Forelimb muscle (tissue), 1 donor: ENCODE results near the gene P4HA2. TPM values are rescaled to one million over a fixed set of nuclear protein-coding genes. Genes with fewer than 3 reads are reported as not detected.

Source experiments
- DNase-seq: peaks from one replicate; pipeline ENCODE4 v3.0.0-alpha.2; 2013; ENCODE audit warnings: low read depth
- polyA plus RNA-seq: library from polyadenylated mRNA; unstranded; fragments of 120-200 nt; gene quantifications from one replicate; pipeline ENCODE4 v1.2.1, GENCODE V29; 2013; ENCODE audit not compliant: insufficient read length

The P4HA2 gene
- polyA plus RNA-seq, result 57.8 TPM

DNA sequence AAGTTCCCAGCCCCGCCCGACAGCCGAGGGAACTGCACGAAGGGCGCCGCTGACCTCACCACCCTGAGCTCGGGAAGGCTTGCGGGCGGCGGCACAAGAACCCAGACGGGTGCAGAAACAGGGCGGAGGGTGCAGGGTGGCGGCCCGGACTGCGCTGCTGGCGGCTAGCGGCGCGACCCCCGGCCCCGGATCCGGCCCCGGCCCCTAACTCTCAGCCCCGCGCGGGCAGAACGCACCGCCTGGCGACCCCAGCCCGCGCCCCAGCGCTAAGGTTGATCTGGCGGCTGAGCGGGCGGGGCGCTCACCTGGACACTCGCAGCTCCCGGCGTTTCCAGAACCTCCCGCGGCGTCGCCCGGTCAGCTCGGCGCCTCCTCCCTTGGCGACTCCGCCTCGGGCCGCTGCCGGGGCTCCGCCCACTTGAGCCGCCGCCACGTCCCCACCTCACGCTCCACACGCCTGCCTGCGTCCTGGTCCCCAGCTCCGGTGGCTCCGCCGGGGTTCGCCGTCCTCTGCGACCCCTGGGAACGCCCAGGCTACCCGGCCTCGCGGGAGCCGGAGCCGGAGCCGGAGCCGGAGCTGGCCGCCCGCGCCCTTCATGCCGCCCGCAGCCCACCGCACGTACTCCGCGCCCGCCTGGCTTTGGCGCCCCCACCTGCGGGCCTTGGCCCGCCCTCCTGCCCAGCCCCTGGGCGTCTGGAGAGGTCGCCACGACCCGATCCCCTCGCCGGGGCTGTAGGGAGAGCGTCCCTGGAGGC lies at the start of gene P4HA2:
P4HA2 (minus strand) TSS at position 369 of the 756 bp plus-strand sequence. CDS start 9,227 bp downstream, outside the sequence.
- no peak for DNase-seq

DNA sequence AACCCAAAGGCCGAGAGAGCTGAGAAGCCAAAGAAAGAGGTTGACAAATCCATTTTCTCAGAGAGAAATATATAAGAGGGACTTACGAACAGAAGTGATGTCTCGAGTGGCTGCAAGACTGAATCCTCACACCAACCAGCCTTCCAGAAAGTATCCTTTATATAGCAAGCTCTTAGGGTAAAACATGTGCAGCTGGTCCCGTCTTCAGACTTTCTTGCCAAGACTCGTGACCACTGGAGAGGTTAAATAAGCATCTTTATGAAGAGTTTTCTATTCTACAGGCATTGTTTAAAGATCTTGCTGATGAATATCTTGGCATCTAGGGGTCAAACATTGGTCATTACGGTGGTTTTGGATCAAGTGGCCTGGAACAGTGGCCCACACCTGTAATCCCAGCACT lies 49.6 kb upstream of the P4HA2 start:
- peak; percentile 38 for DNase-seq

DNA sequence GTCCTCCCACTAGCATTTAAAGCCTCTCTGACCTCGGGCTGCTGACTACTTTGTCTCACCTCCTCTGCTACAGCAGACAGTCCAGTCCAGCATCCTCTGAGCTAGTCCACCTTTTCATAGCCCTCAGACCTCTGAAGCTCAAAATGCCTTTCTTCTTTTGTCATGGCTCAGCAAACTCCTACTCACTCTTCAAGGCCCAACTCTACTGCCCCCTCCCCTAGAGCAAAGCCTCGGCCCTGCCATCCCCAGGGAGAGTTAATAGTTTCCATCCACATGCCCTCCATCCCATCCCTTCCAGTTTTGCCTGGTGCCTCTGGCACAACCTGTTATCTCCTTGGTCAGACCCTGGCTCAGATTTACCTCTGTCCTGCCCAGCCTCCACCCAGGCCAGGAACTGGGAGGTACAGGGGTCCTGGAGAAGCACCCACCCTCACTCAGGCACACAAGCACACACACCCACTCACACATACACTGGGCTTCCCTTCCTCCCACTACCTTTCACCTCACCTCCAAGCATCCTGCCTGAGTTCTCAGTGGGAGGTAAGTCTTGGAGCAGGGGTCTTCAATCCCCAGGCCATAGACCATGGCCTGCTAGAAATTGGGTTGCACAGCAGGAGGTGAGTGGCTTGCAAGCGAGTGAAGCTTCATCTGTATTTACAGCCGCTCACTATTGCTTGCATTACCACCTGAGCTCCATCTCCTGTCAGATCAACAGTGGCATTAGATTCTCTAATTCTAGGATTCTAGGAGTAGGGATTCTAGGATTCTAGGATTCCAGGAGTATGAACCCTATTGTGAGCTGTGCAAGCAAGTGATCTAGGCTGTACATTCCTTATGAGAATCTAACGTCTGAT lies 47.9 kb upstream of the P4HA2 start:
- no peak for DNase-seq

DNA sequence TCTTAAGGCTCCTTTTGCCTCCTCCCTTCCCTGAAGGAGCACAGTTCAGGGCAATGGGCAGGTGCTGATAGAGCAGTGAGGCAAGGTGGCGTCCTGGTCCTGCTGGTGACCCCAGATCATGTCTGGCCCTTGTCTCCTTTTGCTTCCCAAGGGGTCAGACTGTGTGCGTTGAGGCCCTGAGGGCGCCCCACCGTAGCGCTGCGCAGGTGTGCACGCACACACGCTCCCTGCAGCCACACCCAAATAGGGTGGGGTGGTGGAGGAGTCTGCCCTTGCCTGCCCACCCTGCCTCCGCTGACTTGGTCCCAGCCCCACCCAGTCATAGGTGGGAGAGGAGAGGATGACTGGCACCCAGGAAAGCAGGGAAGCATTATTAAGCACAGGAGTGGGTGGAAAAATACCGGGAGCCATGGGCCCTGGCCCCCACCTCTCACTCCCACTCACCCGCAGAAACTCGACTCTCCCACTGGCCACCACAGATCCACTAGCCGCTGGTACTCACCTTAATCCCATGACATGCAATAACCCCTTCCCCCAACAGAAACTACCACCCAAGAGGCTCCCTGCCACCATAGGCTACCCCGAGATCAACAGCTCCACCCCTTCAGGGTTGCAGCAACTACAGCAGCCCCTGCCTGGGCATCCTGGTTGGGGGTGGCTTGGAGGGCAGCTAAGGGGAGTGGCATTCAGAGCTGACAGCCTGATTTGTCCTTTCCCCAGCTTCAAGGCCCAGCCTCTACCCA lies 46.6 kb upstream of the P4HA2 start:
- no peak for DNase-seq

DNA sequence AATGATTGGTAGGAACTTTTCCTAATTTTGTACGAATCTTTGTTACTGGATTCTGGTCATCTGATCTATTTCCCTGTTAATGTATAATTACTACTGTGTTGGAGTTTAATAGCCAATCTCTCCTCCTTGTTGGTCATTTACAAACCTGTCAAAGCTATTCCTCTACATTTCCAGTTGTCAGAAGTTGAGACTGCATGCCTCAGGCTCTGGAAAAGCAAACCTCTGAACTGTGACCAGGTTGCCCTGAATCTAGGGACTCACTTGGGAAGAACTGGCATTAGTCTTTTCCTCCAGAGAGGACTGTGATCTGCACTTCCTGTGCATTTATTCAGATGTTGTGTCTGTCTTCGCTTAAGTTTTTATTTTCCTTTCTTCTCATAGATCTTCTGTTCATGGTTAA lies 46.0 kb upstream of the P4HA2 start:
- DNase-seq, result no peak

DNA sequence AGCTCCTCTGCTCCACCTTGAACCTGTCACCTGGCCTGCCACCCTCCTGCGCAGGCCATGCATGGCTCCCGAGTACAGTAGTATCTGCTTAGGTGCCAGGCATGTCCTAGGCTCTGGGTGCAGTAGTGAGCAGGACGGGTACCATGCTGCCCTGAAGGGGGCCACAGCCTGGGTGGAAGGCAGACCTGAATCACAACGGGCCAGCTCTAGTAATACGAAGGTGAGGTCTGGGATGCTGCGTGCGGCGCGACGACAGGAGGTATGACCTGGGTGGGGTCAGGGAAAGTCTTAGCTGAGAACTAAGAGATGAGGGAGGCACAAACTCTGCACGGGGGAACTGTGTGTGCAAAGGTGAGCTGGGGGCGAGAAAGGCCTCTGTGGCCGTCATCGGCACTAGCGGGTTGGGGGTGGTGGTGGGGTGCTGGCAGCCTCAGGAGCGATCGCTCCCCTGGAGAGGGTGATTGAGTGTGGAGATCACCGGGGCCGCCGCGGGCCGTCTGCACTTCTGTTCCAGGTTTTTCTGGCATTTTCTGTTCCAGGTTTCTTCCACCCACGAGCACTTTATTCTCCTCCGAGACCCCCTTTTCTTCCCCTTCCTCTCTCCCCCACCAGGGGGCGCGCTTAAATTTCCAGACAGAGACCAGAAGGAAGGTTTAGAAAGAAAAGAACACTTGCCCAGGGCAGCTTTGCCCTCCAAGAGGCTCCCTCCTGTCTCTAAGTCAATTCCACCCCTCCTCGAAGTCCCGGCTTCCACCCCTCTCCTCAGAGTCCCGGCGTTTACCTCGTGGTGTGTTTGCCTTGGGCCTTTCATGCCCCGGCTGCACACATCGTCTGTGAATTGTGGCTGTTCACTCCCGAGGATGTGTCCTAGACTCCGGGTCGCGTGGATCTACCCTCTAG lies 44.9 kb upstream of the P4HA2 start:
- DNase-seq, result no peak

DNA sequence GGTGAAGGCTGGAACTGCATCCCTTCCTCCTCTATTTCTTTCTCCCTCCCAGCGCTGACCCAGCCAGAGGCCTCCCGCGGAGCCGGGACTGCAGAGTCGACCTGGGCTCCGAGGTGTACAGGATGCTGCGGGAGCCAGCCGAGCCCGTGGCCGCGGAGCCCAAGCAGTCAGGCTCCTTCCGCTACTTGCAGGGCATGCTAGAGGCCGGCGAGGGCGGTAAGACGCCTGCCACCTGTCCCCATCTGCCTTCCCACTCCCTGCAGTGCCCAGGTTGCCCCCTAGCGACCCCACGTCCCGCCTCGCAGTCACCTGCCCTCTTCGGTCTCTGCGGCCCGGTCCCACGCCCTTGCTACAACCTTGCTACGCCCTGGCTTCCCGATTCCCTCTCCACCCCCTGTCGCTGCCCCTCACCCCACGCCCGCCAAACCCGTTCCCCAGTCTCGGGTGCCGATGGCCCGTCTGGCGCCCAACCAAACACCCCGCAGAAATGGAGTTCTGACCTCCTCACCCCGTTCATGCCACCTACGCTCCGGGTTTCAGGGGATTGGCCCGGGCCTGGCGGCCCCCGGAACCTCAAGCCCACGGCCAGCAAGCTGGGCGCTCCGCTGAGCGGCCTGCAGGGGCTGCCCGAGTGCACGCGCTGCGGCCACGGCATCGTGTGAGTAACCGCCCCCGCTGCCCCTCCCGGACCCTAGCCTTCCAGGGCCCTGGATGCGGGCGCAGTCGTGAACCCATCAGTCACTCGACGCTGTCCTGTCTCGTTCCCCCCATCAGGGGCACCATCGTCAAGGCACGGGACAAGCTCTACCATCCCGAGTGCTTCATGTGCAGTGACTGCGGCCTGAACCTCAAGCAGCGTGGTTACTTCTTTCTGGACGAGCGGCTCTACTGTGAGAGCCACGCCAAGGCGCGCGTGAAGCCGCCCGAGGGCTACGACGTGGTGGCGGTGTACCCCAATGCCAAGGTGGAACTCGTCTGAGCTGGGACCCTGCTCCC lies 43.9 kb upstream of the P4HA2 start:
- DNase-seq, result no peak

DNA sequence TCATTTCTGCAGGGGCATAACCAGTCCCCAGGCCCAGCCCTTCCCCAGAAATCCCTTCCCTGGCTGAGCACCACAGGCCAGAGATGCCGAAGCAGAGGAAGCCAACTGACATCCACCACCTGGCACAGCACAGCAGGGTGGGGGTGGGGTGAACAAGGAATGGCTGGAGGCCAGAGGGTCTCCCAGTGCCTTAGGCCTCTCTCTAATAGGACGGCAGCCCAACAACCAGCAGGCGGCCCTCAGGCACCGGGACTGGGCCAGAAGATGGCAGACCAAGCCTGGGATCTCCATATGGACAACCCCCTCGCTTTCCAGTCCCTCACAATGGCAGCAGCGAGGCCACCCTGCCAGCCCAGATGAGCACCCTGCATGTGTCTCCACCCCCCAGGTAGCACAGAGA lies 43.1 kb upstream of the P4HA2 start:
- DNase-seq, result no peak

DNA sequence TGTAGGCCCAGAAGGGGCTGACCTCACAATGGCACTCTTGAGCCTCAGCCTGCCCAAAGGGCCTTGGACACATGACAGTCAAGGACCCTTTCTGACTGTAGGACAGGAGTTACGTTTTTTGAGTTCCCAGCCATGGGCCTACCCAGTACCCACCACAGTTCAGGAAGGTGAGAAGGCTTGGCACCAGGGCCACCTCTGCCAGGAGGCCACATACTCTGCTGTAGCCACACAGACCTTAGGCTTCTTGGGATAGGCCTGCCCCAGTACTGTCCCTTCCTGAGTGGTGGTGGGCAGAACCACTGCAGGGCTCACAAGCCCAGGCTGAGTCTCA lies 42.6 kb upstream of the P4HA2 start:
- no peak for DNase-seq

DNA sequence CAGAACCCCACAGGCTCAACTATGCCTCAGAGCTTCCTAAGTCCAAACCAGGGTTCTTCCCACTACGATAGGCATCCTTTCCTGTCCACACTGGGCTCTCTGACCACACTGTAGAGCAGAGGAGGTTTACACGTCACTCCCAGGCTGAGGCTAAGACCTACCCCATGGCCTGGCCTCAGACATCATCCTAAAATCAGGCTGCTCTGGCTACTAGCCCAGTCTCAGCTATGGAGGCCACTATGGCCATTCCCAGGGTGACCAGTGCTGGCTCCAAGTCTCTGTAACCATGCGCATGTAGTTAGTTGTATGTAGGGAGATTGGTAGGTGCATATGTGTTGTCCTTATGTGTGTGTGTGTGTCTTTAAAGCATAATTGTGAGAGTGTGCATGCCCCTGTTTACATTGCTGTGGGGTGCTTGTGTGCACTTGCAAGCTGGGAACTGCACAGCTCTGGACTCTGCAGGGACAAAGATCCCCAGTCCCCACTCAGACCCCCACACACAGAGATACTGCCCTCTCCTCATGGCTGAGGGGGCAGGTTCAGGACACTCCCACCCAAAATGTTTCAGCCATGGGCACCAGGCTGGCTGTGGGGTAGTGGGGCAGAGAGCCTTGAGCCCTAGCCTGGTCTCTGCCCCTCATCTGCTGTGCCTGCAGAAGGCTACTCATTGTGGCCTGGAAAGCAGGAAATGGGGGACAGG lies 42.1 kb upstream of the P4HA2 start:
- no peak for DNase-seq

DNA sequence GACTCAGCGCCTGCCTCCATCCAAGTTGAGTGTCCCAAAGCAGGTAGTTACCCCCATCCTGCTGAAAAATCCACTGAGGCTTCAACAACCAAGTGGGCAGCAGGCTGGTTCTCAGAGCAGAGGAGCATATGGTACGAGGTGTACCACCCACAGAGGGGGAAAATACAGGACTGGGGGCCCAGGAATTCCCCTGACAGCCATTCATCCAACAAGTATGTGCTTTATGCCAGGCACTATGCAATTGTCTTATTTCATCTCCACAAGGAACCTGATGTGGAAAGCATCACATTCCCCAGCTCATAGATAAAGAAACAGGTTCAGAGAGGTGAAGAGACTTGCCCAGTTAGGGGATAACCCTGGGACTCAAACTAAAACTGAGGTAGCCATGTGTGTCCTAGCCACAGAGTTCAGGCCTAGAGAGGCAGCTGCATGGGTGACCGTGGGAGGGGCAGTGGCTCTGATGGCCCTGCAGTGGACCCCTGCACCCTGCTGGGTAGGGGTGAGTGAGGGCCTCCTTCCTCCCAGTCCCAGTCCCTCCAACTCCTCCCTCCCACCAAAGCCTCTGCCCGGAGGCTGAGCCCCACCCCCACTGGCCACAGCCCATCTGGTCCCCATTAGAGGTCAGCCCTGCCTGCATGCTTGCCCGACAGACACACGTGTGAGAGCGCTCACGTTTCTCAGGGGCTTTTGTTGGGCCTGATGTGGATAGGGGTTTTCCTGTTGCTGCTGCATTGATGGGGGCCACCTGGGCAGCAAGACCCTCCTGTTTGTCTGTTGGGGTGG lies 41.3 kb upstream of the P4HA2 start:
- DNase-seq, result no peak

DNA sequence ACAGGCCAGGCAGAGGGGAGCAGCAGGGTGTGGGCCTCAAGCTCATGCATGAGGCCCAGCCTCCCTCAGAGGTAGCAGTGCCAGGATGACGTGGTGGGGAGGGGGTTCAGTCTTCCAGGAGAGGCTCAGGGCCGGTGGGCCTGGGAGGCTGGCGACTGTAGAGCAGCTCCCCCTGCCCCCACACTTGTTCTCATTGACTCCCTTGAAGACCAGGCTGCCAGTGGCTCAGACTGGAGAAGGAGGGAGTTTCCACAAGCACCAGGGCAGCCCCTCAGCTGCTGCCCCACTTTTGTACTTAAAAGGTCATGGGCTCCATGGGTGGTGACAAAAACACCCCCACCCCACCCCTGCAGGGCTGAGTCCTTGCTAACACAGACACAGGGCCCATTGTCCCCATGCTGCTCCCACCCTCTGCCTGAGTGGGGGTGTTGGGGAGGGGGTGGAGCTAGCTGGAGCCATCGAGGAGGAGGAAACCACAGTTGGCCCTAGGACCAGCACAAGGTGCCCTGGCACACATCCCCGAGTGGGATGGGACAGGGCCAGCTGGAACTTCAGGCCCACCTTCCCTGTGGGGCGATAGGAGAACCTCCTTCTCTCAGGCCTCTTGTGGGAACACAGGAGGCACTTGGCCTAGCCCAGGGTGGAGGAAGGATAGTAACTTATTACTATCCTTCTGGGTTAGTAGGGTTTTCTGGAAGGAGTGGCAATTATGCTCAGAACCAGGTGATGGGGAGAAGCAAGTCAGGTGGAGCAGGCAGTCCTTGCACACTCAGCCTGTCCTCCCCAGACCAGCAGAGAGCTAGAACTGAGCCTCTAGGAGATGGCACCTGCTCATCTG lies 40.5 kb upstream of the P4HA2 start:
- DNase-seq, result no peak

DNA sequence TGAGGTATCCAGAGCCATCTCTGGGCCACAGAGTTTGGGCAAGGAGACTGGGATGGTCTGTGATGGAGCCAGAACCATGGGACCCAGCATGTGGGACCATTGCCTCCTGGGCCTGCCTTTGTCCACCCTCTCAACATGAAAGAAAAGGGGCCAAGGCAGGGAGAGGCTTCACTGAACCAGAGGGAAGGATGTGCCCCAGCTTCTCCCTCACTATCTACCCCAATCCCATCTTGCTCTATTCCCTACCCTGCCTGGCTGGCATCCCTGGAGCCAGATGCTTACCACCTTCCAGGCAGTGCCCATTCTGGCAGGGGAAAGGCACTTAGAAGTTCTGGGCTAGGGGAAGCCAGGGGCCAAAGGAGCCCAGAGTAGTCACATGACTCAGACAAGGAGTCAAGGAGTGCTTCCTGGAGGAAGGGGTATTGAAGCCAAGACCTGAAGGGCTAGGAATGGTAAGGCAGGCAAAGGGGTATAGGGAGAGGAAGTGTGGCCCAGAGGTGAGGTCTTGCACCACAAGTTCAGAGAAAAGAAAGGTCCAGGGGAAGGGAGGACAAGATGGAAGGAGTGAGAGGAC lies 39.6 kb upstream of the P4HA2 start:
- DNase-seq, result no peak

DNA sequence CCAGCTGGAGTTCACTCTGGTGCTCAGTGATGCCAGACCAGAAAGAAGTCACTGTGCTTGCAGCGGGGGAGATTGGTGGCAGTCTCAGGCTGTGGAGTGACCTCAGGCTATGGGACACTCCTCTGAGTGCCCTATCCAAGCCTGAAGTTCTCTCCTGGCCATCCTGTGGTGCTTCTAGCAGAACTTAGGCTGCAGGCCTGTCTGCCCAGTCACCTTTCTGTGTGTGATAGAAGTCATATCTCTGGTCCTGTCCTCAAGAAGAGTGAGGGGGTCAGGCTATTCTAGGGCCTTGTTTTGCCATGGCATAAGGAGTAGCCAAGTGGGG lies 39.1 kb upstream of the P4HA2 start:
- DNase-seq, result no peak

DNA sequence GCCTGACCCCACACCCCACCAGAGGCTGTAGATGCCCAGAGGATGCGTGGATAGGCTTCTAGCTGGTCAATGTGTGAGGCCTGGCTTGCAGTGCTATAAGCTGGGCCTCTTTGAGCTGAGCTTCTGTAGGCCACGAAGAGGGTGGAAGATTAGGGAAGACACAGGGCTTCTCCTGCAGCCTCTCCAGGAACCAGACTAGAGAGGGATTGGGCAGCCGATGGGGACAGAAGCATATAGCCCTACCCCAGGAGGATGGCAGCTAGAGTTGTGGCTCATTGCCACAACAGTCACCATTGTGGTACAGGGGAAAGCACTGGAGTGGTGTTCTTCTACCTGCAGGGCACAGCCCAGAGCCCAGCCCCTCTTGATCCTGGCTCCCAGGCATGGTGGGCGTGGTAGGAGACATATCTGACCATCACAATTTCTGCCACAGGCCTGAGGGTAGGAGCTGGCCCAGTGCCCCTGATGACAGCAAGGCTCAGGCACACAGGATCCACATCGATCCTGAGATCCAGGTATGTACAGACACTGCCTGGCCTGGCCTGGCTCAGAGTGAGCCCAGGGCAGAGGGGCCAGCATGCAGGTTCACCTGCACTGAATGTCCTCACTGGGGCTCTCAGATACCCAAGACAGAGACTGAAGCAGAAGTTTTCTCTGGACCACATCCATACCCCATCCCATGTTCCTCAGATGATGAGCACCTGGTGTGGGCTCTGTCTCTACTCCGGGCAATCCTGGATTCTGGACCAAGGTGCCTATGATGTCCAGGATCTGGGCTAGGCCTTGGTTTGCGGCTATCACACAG lies 38.6 kb upstream of the P4HA2 start:
- no peak for DNase-seq

DNA sequence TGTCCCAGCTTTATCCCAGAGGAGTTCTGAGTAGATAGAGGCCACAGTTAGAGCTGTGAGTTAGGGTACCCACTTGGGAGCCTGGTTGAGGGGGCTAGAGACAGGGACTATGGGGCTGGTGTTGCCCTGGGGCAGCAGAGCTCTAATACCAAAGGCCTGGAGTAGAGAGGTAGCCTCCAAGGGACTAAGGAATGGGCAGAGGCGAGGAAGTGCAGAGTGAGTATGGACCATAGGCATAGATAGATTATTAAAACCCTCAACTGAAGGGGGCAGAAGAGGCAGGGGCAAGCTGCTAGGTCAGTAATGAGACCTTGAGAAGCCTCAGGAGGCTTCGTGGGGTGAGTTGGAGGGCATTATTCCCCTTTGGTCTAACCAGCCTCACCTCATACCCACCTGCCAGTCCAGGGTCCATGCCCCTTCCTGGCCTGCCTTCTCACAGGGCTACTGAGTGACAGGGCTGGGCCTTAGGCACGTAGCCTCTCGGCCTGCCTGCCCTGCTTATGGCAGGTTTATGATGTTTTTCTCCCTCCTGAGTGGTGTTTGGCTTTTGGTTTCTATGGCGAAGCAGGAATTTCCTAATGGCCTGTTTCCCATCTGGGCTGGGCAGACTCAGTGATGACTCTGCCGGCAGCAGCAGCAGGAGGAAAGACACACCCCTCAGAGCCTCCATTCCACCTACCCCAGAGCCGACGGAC lies 37.8 kb upstream of the P4HA2 start:
- peak; percentile 83 for DNase-seq
